ENCODE measurements around the gene TTLL10.

Gene TTLL10

DNA sequence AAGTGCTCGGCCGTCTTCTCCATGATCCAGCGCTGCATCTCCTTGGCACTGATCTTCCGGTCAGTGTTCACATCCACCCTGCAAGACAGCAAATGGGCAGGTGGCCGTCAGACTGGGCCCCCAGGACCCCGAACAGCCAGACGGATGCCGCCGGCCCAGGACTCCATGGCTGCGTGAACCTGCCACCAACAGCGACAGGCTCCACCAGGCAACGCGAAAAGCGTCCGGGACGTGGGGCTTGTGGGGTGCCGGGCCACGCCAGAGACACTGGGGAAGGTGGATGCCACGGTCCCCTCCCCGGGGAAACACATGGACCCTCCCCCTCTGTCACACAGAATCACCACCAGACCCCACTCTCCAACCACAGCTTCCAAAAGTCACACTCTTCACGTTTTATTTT lies 50.2 kb downstream of the TTLL10 start:
- DNase-seq: no peak

DNA sequence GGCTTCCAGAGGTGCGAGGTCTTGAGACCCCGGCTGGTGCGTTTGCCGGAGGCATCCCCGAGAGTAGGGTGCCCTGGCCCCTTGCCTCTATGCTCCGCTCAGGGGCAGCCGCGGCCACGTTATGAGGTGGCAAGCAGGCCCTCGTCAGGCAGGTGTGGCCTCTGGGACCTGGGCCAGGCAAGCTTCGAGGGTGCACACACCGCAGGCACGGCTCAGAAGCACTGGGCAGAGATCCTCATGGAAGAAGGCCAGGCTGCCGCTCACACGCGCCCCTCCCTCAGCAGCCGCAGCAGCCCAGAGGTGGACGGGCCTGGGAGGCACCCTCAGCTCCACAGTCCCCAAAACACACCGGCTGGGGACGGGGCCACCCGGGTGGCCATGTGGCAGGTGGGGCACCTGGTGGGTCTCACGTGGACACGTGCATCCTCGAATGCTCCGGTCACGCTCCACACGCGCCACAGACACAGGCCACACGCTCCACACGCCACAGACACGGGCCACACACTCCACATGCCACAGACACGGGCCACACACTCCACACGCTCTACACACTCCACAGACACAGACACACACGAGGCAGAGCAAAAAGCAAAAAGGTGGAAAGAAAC lies 51.7 kb downstream of the TTLL10 start:
- no peak for DNase-seq

DNA sequence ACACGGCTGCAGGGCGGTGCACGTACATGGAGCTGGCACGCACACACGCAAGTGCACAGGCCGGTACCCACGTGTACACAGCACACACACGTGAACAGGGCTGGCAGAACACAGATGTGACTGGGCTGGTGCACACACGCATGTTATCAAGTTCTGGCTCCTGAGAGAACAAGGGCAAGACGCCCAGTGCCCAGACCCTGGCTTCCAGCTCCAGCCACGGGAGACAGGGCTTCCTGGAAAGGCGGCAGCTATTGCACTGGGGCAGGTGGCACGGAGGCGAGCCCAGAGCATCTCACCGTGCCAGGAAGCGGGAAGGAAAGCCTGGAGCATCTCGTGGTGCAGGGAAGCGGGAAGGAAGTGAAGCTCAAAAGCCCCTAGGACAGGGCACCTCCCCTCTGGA lies 52.2 kb downstream of the TTLL10 start:
- no peak for DNase-seq

DNA sequence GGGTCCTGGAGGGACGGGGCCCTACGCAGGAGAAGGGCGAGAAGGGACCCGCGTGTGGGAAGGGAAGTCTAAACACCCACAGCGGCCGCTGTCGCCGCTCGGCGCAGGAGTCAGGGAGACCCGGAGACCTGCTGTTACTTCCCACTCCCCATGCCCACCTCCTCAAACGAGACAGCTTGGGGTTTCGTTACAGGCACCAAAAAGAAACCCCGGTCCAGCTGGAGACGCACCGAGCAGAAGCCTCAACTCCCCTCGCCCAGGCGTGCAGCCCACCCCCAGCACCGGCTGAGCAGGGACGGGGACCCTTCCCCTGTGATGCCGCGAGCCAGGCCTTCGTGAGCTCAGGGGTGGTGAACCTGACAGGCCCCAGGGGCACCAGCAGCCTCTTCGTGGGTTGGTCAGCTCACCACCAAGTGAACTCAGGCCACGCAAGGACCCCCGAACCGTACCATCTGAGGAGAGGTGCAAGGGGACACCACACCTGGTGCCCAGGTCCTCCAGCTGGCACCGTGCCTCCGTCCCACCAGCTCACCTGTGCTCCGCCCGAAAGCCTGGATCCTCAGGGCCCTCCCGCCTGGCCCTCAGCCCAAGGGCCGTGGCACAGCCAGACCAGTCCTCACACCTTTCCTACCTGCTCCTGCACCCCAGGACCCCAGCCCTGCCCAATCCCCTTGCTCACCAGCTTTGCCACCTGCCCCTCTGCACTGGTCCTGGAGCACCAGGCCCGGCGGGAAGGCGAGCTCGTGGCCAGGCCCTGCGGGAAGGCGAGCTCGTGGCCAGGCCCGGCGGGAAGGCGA lies 53.1 kb downstream of the TTLL10 start:
- no peak for DNase-seq

DNA sequence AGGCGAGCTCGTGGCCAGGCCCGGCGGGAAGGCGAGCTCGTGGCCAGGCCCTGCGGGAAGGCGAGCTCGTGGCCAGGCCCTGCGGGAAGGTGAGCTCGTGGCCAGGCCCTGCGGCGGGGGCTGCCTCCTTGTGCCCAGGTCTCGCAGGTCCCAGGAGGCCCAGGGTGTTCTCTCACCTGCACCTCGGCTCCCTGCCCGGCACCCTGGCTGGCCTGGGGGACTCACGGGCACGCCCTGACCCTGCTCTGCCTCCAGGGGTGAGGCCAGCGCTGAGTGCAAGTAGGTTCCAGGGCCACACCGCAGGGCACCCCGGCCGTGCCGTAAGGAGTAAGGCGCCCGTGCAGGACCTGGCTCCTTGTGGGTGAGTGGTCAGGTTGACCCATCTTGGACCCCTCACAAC lies 53.7 kb downstream of the TTLL10 start:
- no peak for DNase-seq

DNA sequence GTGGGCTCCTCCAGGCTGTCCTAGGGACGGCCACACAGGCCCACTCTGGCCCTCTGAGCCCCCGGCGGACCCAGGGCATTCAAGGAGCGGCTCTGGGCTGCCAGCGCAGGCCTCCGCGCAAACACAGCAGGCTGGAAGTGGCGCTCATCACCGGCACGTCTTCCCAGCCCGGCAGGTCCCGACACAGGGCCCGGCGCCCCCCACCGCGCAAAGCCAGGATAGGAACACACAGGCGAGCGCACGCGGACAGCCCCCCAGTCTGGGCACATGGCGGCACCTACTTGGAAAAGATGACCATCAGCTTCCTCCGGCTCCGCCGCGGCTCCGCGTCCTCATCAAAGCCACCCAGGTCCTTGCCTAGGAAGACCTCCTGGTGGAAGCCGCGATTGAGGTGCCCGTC lies 54.5 kb downstream of the TTLL10 start:
- DNase-seq: no peak

DNA sequence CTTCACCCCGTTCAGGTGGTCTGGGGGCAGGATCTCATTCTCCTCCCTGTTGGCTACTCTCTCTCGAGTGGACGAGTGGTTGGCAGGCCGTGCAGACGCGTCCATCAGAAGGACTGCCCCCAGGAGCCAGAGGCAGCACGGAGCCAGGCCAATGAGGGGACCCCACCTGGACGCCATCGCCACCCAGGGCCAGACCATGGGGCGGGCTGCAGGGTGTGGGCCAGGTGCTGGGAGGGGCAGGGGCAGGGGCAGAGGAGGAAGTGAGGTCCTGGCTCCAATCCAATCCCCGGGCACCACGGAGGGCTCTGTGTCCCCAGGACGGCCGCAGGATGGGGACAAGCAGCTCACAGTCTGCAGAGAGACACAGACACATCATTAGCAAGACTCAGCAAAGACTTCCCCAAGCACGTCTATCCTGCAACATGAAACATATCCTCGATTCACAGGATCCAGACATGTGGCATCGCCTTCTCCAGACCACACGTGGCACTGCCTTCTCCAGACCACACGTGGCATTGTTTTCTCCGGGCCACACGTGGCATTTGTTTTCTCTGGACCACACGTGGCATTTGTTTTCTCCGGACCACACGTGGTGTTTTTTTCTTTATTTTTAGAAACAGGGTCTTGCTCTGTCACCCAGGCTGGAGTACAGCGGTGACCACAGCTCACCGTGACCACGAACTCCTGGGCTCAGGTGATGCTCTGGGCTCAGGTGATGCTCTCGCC lies 55.1 kb downstream of the TTLL10 start:
- no peak for DNase-seq

DNA sequence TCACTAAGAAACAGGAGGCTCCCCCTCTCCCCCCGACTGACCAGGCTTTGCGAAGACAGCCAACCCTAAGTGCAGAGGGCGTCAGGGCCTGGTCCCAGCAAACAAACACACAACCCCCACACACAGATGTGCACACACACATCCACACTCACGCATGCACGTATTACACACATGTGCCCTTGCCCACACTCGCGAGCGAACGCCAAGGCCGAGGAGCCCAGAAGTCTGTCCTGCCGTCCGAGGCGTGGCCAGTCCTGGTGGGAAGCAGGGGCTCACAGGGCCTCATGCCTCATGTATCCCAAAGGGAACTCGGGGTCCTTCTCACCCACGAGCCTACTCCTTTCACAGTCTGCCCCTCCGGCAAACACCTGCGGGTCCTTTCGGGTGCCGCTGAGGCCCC lies 56.1 kb downstream of the TTLL10 start:
- DNase-seq: no peak

DNA sequence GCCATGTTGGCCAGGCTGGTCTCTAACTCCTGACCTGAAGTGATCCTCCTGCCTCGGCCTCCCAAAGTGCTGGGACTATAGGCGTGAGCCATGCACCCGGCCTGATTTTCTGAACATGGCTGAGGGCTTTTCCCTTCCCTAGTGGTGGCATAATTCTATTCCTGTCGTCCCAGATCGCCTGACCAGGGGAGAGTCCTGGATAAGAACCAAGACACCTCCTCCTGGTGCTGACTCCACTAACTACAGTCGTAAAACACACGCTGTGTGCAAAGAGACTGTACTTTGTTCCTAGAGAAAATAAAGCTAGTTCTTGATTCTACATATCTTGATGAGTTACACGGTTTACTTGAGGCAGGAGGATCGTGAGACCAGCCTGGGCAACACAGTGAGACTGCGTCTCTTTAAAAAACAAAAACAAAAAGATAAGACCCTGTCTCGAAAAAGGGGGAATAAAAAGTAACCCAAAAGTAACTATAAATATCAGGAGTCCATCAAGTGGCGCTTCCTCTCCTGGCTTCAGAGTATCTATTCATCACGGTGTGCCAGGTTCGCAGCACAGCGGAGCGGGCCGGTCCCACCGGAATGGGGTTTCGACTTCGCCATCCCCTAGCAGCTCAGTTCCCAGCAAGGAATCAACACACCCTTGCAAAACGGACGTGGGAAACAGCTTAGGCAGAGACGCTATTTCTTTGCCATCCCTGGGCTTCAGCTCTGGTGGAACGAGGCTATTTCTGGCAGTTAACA lies 57.1 kb downstream of the TTLL10 start:
- DNase-seq: no peak

DNA sequence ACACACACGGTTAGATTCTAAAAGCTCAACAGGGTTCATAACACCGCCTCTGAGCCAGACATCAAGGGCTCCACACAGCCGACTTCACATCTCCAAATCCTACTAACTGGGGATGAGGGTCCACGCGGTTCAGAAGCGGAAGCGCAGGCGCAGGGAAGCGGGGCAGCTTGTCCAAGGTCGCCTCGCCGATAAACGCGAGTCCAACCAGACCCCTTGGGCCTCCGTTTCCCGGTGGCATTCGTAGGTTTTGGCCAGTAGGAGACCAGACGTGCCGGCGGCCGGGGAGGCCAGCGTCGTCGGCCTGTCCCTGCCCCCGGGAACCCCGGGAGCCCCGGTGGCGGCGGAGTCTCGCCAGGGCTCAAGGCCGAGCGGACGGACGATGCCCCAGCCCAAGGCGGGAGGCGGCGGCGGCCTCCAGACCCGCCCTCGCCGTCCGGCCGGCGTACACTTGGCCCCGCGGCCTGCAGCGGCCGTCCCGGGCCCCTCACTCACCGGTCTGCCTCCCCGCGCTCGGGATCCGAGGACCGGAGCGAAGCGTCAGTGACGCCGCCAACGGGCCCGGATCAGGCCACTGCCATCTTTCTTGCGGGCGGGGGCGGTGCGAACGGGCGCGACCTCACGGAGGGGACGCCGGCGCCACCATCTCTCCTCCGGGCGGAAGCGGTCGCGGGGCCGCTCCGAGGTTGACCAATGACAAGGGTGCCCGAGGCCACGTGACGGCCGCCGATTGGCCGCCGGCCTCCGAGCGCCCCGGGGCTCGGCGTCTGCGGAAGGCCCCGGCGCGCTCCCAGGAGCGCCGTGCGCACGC lies 57.9 kb downstream of the TTLL10 start, which contains the start of gene SDF4:
TSS of gene SDF4 (minus strand) at position 602 of the 808 bp plus-strand sequence. CDS start 3,229 bp downstream, outside the sequence.
- peak; percentile 97 for DNase-seq

DNA sequence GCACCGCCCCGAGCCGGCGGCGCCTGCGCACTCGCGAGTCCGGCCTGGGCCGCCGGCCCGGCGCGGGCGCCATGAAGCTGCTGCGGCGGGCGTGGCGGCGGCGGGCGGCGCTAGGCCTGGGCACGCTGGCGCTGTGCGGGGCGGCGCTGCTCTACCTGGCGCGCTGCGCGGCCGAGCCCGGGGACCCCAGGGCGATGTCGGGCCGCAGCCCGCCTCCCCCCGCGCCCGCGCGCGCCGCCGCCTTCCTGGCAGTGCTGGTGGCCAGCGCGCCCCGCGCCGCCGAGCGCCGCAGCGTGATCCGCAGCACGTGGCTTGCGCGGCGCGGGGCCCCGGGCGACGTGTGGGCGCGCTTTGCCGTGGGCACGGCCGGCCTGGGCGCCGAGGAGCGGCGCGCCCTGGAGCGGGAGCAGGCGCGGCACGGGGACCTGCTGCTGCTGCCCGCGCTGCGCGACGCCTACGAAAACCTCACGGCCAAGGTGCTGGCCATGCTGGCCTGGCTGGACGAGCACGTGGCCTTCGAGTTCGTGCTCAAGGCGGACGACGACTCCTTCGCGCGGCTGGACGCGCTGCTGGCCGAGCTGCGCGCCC lies 58.6 kb downstream of the TTLL10 start, which contains the start of gene B3GALT6:
TSS of gene B3GALT6 (plus strand) at position 30 of the 588 bp plus-strand sequence. CDS start at position 72, 42 bp downstream.
- no peak for DNase-seq

DNA sequence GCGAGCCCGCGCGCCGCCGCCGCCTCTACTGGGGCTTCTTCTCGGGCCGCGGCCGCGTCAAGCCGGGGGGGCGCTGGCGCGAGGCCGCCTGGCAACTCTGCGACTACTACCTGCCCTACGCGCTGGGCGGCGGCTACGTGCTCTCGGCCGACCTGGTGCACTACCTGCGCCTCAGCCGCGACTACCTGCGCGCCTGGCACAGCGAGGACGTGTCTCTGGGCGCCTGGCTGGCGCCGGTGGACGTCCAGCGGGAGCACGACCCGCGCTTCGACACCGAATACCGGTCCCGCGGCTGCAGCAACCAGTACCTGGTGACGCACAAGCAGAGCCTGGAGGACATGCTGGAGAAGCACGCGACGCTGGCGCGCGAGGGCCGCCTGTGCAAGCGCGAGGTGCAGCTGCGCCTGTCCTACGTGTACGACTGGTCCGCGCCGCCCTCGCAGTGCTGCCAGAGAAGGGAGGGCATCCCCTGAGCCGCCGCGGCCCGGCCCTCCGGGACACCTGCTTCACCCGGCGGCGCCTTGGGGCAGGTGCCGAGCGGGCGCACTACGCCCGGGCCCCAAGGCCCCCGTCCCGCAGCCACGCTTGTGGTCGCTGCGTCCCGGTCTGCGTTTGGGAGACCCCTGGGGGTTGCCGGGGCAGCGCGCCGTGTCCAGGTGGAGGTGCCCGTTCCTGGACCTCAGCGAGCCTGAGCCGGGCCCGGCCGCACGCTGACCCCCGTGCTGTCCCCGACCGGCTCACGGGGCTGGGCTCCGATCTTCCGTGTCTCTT lies 59.3 kb downstream of the TTLL10 start:
- no peak for DNase-seq

DNA sequence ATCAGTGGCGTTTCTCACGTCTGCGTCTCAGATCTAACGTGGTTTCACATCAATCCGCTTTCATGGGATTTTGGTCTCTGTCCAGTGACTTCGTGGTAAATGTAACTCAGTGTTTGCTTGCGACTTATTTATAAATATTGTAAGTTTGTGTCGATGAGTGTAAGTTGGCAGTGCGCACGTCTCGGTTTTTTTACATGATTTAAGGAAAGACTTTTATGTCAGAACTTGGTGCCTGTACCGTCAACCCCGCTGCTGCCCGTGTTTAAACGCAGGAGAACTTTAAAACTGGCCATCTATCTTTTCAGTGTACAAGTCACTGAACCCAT lies 59.9 kb downstream of the TTLL10 start:
- DNase-seq: no peak

DNA sequence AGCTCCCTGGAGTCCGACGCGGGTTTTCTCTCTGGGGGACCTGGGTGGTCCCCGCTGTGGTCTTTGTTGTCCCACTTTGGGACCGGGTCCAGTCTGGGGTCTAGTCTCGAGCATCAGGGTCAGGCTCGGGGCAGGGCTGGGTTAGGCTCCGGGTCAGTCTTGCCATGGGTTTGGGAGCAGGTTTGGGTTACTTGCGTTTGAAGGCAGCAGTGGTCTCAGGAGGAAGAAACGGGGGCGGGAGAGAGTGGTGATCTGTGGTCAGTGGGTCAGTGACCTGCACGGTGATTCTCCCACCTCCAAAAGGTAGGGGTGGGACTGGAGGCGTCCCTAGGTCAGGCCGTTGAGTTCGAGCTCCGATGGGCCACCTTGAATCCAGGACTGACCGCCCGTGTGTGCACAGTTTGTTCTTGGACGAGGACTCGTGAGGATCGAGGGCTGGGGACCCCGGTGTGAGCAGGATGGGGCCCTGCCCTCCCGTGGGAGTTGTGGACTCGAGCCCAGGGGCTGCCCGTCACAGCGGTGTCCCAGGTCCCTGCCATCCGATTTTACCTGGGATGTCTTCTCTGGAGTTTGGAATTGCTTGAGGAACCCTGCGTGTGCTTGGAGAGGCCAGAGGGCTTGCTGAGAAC lies 60.6 kb downstream of the TTLL10 start:
- no peak for DNase-seq

DNA sequence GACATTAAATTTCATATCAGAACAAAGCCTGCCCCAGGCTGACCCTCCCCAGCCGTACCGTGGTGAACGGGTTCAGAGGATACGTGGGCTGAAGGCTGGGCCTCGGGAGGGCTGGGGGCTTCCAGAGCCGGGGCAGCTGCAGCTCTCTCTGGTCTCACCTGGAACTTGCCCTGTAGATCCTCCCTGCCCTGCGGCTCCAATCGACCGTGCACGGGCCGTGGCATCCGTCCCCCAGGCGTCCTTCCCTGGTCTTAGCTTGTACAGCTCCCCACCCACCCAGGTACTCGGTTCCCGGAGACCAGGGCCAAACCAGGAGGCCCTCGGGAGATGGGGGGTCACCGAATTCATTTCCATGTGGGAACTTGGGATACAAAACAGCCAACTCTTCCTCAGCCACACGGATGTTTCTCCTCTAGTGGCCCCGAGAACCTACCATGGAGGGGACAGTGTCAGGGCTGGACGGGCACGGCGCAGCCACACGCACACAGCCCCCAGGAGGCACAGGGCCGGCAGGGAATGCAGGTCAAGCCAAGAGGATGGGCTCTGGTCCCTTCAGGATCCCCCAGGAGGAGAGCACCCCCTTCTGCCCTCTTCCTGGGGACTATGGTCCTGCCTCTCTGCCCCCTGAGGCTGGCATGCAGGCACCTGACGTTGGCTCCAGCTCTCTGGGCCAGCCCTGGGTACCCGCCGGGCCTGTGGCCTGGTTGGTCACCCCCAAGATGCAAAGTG lies 61.5 kb downstream of the TTLL10 start:
- DNase-seq: no peak

DNA sequence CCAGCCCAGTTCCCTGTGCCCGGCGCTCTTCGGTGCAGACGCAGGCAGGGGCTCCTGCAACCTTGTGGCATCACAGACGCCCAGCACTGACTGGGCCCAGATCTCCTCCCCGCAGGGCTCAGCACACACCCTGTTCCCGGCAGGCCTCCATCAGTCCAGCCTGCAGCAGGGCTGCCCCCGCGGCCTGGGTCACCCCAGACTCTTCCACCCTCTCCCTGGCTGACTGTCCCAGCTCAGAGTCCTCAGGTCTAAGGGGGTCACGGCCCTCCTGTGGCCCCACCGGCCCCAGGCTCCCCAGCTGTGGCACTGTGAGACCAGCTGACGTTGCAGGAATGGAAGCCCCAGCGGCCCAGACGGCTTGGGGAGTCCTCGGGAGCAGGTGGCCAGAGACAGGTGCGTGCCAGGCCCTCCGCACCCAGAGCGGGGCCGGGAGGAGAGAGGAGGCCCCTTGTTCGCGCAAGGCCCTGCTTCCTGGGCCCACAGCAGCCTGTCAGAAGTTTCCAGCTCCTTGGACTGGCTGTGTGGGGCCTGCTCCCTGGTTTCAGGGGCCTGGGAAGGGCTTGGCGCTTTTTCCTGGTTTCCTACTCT lies 62.6 kb downstream of the TTLL10 start:
- DNase-seq: no peak

DNA sequence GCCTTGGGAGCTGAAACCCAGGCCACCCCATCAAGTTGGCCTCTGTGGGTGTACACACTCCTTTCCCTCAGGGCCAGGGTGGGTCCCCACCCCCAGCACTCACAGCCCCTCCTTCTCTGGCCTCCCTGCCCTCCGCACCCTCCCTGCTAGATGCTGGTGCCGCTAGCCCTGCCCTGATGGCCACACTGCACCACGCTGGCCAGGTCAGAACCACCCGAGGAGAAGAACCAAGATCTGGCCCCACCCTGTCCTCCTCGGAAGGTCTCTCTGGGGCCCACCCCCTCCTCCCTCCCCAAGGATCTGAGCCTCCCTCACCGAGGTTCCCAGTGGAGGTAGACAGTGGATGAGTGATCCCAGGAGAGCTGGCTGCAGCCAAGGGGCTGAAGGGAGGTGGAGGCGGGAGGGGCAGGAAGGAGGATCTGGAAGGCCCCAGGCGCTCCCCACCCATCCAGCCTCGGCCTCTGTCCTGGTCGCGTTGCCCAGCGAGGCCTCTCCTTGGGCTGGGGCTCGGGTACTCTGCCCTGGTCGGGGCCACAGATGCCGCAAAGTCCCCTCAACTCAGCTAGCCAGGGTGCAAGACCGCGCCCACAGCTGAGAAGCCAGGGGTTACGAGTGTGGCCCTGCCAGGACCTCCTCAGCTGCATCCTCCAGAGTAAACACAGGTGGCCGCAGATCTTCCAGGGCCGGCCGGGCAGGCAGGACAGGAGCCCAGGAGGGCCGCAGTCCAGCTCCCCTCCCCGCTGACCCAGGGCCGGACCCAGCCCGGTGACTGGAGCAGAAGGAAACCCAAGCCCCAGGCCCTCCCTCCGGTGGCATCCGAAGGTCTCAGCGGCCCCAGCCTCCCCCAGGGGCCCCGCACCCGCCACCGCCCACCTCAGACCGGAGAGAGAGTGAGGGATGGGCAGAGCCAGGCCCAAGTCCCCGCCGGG lies 63.5 kb downstream of the TTLL10 start:
- DNase-seq: no peak
